Effector memory CD4-positive, alpha-beta T cell (primary cell): ENCODE data around the gene CSTB.

ENCODE experiments used
- DNase-seq, 3 donors: peaks; one replicate each; pipeline ENCODE4 v3.0.0-alpha.2; 2020
- H3K27ac ChIP-seq: 2 replicates; pipeline ENCODE4 v1.7.0; 2013; ENCODE audit warnings: mild to moderate bottlenecking, low read length, moderate library complexity; ENCODE audit not compliant: insufficient read depth, poor library complexity, severe bottlenecking
- H3K27me3 ChIP-seq: replicated peaks from 2 replicates; pipeline ENCODE4 v1.7.0; 2013; ENCODE audit warnings: mild to moderate bottlenecking, low read length; ENCODE audit not compliant: insufficient read depth, control insufficient read depth, poor library complexity, severe bottlenecking
- H3K36me3 ChIP-seq: 2 replicates; pipeline ENCODE4 v1.7.0; 2013; ENCODE audit warnings: mild to moderate bottlenecking, low read length, moderate library complexity; ENCODE audit not compliant: control insufficient read depth, insufficient read depth
- H3K4me1 ChIP-seq: 2 replicates; pipeline ENCODE4 v1.7.0; 2013; ENCODE audit warnings: low read length, mild to moderate bottlenecking; ENCODE audit not compliant: control insufficient read depth, insufficient read depth, poor library complexity, severe bottlenecking
- H3K4me3 ChIP-seq: 2 replicates; pipeline ENCODE4 v1.7.0; 2013; ENCODE audit warnings: low read length, low read depth, mild to moderate bottlenecking; ENCODE audit not compliant: insufficient read depth, poor library complexity, severe bottlenecking
- H3K9me3 ChIP-seq: 2 replicates; pipeline ENCODE4 v1.7.0; 2013; ENCODE audit warnings: mild to moderate bottlenecking, low read length, moderate library complexity; ENCODE audit not compliant: control insufficient read depth

CSTB gene

GRCh38 chr21:43792406-43792805 is 16.3 kb upstream of the CSTB start:
- Histone ChIP-seq H3K9me3 (no peaks in the 10 kb centered on the region), H3K27ac (no peak overlapping the region), H3K36me3 (peaks cover 58% of the 10 kb centered on the region), H3K4me1 (peaks cover 9% of the 10 kb centered on the region), H3K4me3 (no peak overlapping the region), H3K27me3 (no peaks in the 10 kb centered on the region)
- DNase-seq, result no peak

- peaks cover 34% of the 10 kb centered on the region for H3K36me3 ChIP-seq
- H3K27ac ChIP-seq, result peak overlapping the region; percentile 77
- DNase-seq, result no peak
- H3K27me3 ChIP-seq, result no peaks in the 10 kb centered on the region
- H3K4me1 ChIP-seq, result peaks cover 9% of the 10 kb centered on the region
- H3K4me3 ChIP-seq, result peak overlapping the region; percentile 63
- no peaks in the 10 kb centered on the region for H3K9me3 ChIP-seq
Measured at GRCh38 chr21:43790010-43790524, 14.0 kb upstream of the CSTB start.

DNA sequence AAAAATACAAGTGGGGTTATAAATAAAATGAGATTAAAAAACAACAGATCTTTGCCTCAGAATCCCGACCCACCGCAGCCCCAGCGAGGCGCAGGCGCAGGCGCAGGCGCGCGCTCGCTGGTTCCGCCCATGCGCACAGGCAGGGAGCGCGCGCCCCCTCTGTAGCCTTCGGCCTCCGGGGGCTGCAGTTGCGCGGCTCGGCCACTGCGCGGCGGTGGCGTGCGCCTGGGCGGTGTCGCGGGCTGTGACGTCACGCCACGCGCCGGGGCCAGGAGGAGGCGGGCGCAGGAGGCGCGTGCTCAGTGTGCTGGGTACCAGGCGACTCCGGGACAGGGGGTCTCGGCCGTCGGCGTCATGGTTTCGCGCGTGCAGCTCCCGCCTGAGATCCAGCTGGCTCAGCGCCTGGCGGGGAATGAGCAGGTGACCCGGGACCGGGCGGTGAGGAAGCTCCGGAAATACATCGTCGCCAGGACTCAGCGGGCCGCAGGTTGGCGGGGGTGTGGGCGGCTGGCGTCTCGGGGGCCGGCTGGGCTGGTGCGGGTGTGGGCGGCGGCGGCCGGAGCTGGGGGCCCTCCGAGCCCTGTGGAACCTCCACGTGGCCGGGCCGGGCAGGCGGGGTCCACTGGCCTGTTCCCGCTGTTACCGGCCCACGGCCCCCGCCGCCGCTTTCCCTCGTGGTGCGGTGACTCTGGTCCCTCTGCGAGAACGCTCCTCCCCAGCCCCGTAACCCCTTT is 13.3 kb upstream of the CSTB start, which contains the start of gene RRP1:
TSS of gene RRP1 (plus strand) at position 302 of the 734 bp plus-strand sequence. CDS start at position 355, 53 bp downstream.
- Histone ChIP-seq H3K4me3 (peak within 1 kb of the TSS; percentile 63), H3K9me3 (no peaks in the 10 kb centered on the region), H3K4me1 (peaks cover 9% of the 10 kb centered on the region), H3K36me3 (peaks cover 28% of the 10 kb centered on the region), H3K27me3 (no peaks in the 10 kb centered on the region), H3K27ac (peak within 1 kb of the TSS; percentile 77)
- DNase-seq, result peak; percentile 90 to 91 (median 90)

- Histone ChIP-seq H3K9me3 (no peaks in the 10 kb centered on the region), H3K4me1 (peaks cover 9% of the 10 kb centered on the region), H3K36me3 (peaks cover 4% of the 10 kb centered on the region), H3K27ac (no peak overlapping the region), H3K27me3 (no peaks in the 10 kb centered on the region), H3K4me3 (no peak overlapping the region)
- DNase-seq, result no peak
Measured at GRCh38 chr21:43786807-43787440, 10.8 kb upstream of the CSTB start.

DNA sequence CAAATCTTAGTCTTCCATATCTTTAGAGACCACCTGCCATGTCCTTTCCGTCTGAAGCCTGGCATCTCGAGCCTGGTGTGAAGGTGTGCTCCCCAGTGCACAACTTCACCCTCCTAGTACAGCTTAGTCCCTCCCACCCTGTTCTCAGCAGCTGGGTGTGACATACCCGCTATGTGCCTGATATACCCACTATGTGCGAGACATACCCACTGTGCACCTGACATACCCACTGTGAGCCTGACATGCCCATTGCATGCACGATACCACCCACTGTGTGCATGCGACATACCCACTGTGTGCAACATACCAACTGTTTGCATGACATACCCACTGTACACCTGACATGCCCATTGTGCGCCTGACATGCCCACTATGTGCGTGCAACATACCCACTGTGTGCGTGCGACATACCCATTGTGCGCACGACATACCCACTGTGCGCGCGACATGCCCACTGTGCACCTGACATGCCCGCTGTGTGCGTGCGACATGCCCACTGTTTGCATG is 10.2 kb upstream of the CSTB start:
- H3K27ac ChIP-seq, result no peak overlapping the region
- no peaks in the 10 kb centered on the region for H3K27me3 ChIP-seq
- no peak overlapping the region for H3K4me3 ChIP-seq
- no peaks in the 10 kb centered on the region for H3K36me3 ChIP-seq
- peaks cover 9% of the 10 kb centered on the region for H3K4me1 ChIP-seq
- no peaks in the 10 kb centered on the region for H3K9me3 ChIP-seq
- no peak for DNase-seq

DNA sequence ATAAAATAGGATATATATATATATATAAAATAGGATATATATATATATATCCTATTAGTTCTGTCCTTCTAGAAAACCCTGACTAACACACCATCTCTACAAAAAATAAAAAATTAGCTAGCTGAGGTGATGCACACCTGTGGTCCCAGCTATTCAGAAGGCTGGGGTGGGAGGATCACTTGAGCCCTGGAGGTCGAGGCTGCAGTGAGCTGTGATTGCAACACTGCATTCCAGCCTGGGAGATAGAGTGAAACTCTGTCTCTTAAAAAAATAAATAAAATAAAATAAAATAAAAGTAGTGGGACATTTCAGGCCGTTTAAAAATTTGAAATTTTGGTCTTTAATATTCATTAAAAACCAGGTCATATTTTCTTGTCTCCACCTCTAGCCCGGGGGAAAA is 9.0 kb upstream of the CSTB start:
- Histone ChIP-seq H3K27ac (no peak overlapping the region), H3K4me3 (no peak overlapping the region), H3K36me3 (no peaks in the 10 kb centered on the region), H3K27me3 (no peaks in the 10 kb centered on the region), H3K4me1 (peaks cover 2% of the 10 kb centered on the region), H3K9me3 (no peaks in the 10 kb centered on the region)
- no peak for DNase-seq

- DNase-seq, result no peak
- Histone ChIP-seq H3K27ac (no peak overlapping the region), H3K4me1 (peaks cover 7% of the 10 kb centered on the region), H3K9me3 (no peaks in the 10 kb centered on the region), H3K27me3 (no peaks in the 10 kb centered on the region), H3K36me3 (no peaks in the 10 kb centered on the region), H3K4me3 (no peak overlapping the region)
Measured at GRCh38 chr21:43783098-43783700, 7.1 kb upstream of the CSTB start.

GRCh38 chr21:43782431-43783097 is 6.5 kb upstream of the CSTB start:
- Histone ChIP-seq H3K27ac (no peak overlapping the region), H3K36me3 (no peaks in the 10 kb centered on the region), H3K4me1 (peaks cover 7% of the 10 kb centered on the region), H3K9me3 (no peaks in the 10 kb centered on the region), H3K4me3 (no peak overlapping the region), H3K27me3 (no peaks in the 10 kb centered on the region)
- no peak for DNase-seq

GRCh38 chr21:43781846-43782245 is 5.7 kb upstream of the CSTB start:
- no peak overlapping the region for H3K4me3 ChIP-seq
- DNase-seq, result no peak
- no peaks in the 10 kb centered on the region for H3K27me3 ChIP-seq
- no peak overlapping the region for H3K27ac ChIP-seq
- H3K9me3 ChIP-seq, result no peaks in the 10 kb centered on the region
- no peaks in the 10 kb centered on the region for H3K36me3 ChIP-seq
- peaks cover 7% of the 10 kb centered on the region for H3K4me1 ChIP-seq
